ENCODE results near the gene TSPAN3.

Gene TSPAN3

DNA sequence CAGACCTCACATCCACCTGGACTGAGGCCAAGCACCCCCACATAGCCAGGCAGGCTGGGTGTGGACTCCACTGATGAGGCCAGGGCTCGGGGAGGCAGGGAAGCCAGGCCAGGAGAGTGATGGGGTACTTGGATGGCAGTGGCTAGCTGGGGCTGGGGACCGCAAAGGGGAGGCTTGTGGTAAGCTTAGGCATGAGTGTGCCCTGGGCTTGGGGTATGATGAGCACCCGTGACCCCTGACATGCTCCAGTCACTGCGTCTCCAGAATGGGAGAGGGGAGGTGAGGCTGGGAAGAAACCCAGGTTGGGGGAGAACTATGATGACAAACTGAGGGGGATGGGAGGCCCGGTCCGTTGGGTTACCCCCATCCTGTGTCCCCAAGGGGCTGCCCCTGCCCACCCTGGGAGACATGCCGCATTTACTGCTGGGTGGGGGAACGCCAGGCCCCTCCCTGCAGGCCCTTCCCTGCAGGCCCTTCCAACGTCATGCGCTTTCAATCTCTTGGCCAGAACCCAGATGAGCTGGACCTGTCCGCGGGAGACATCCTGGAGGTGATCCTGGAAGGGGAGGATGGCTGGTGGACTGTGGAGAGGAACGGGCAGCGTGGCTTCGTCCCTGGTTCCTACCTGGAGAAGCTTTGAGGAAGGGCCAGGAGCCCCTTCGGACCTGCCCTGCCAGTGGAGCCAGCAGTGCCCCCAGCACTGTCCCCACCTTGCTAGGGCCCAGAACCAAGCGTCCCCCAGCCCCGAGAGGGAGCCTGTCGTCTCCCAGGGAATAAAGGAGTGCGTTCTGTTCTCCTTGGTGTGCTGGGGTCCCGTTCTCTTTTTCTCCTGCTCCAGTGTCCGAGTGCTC, 34.1 kb downstream of the TSPAN3 start:
- H3K4me3 ChIP-seq (ENCODE audit: control insufficient read depth, low read depth, low read length) = no peak overlapping the region
- TF ChIP-seq, protein P1, sequence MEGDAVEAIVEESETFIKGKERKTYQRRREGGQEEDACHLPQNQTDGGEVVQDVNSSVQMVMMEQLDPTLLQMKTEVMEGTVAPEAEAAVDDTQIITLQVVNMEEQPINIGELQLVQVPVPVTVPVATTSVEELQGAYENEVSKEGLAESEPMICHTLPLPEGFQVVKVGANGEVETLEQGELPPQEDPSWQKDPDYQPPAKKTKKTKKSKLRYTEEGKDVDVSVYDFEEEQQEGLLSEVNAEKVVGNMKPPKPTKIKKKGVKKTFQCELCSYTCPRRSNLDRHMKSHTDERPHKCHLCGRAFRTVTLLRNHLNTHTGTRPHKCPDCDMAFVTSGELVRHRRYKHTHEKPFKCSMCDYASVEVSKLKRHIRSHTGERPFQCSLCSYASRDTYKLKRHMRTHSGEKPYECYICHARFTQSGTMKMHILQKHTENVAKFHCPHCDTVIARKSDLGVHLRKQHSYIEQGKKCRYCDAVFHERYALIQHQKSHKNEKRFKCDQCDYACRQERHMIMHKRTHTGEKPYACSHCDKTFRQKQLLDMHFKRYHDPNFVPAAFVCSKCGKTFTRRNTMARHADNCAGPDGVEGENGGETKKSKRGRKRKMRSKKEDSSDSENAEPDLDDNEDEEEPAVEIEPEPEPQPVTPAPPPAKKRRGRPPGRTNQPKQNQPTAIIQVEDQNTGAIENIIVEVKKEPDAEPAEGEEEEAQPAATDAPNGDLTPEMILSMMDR (conservative IDR thresholded peaks at IDR 0.05; ENCODE audit: control insufficient read depth, insufficient read depth, low read depth, low read length) = no peak
- DNase-seq (ENCODE audit: low read depth) = no peak

GRCh38 chr15:77035999-77036471, 34.9 kb downstream of the TSPAN3 start:
- DNase-seq (ENCODE audit: low read depth) = no peak
- no peak overlapping the region for H3K4me3 ChIP-seq (ENCODE audit: control insufficient read depth, low read depth, low read length)
- TF ChIP-seq, protein P1 (conservative IDR thresholded peaks at IDR 0.05; ENCODE audit: control insufficient read depth, insufficient read depth, low read depth, low read length) = no peak

GRCh38 chr15:77035584-77035983, 35.3 kb downstream of the TSPAN3 start:
- TF ChIP-seq, protein P1 (conservative IDR thresholded peaks at IDR 0.05; ENCODE audit: control insufficient read depth, insufficient read depth, low read depth, low read length) = no peak
- DNase-seq (ENCODE audit: low read depth) = no peak
- no peak overlapping the region for H3K4me3 ChIP-seq (ENCODE audit: control insufficient read depth, low read depth, low read length)

- H3K4me3 ChIP-seq (ENCODE audit: control insufficient read depth, low read depth, low read length) = no peak overlapping the region
- TF ChIP-seq, protein P1 (conservative IDR thresholded peaks at IDR 0.05; ENCODE audit: control insufficient read depth, insufficient read depth, low read depth, low read length) = peak; percentile 66
- no peak for DNase-seq (ENCODE audit: low read depth)
Measured at GRCh38 chr15:77034695-77035489, 36.0 kb downstream of the TSPAN3 start.

GRCh38 chr15:77033729-77034671, 36.9 kb downstream of the TSPAN3 start:
- TF ChIP-seq, protein P1 (conservative IDR thresholded peaks at IDR 0.05; ENCODE audit: control insufficient read depth, insufficient read depth, low read depth, low read length) = no peak
- DNase-seq (ENCODE audit: low read depth) = no peak
- H3K4me3 ChIP-seq (ENCODE audit: control insufficient read depth, low read depth, low read length) = no peak overlapping the region

DNA sequence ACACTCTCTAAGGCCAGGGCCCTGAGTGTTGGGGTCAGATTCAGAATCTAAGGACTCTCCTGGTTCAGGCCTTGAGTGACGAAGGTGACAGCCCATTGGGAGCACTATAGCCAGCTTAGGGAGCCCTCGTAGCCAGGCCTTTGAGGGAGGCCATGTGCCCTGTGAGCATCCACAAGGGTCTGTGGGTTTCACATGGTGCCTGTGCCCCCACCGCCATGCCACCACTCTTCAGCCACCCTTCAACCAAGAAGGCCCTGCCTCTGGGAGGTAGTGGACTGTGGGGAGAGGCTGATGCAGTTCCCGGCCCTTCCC, 37.5 kb downstream of the TSPAN3 start:
- DNase-seq (ENCODE audit: low read depth) = no peak

More for the DNA sequence above, 37.5 kb downstream of the TSPAN3 start:
- H3K4me3 ChIP-seq (ENCODE audit: control insufficient read depth, low read depth, low read length) = no peak overlapping the region
- TF ChIP-seq, protein P1 (conservative IDR thresholded peaks at IDR 0.05; ENCODE audit: control insufficient read depth, insufficient read depth, low read depth, low read length) = no peak

Data from fibroblast of mammary gland (primary cell).